ENCODE data around the gene WDR6. TPM values are rescaled to one million over a fixed set of nuclear protein-coding genes. Genes with fewer than 3 reads are reported as not detected.

Gene WDR6
- polyA plus RNA-seq, 3 donors, result 192 to 229 (median 222) TPM

- peak; percentile 92 to 99 (median 97) for DNase-seq (ENCODE audit: extremely low read depth in 1 of 11, low read depth in 9 of 11, low spot score in 4 of 11)
Measured at GRCh38 chr3:49021213-49021812, 14.1 kb downstream of the WDR6 start.

- DNase-seq (ENCODE audit: extremely low read depth in 1 of 11, low read depth in 9 of 11, low spot score in 4 of 11), result peak; percentile 83 to 93 (median 90)
Measured at GRCh38 chr3:49021813-49022687, 14.9 kb downstream of the WDR6 start, which contains the start of gene NDUFAF3. Gene NDUFAF3, plus strand, starts transcription at chr3:49022121. Its CDS starts 24 bp downstream, at chr3:49022145.

DNA sequence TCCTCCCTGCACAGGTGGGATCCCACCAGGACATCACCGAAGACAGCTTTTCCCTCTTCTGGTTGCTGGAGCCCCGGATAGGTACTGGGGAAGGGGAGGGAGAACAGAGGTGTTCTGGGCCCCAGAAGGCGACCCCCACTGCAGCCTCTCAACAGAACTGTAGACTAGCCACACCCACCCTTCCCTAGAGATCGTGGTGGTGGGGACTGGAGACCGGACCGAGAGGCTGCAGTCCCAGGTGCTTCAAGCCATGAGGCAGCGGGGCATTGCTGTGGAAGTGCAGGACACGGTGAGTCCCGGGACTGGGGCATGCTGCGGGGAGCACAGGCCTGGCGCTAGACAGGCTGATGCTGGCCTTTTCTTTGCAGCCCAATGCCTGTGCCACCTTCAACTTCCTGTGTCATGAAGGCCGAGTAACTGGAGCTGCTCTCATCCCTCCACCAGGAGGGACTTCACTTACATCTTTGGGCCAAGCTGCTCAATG, 15.5 kb downstream of the WDR6 start:
- DNase-seq (ENCODE audit: extremely low read depth in 1 of 11, low read depth in 9 of 11, low spot score in 4 of 11), result no peak

- DNase-seq (ENCODE audit: extremely low read depth in 1 of 11, low read depth in 9 of 11, low spot score in 4 of 11), result no peak
Measured at GRCh38 chr3:49023775-49024174, 16.6 kb downstream of the WDR6 start.

DNA sequence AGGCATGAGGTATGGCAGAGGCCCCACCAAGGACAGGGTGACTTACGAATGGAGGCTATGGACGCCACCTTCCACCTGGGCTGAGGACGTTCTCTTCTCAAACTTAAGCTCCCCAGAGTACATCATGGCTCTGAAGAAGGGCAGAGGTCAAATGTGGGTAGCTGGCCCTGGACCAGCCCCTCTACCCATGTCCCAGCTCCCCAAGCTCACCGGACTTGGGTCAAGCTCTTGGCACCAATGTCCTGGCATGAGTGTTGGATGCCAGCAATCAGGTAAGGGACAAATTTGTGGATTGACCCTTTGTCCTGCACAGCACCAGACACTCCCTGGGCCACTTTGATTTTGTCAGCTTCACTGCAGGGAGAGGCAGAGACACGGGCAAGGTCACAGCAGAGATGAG, 17.3 kb downstream of the WDR6 start:
- DNase-seq (ENCODE audit: extremely low read depth in 1 of 11, low read depth in 9 of 11, low spot score in 4 of 11), result no peak

DNA sequence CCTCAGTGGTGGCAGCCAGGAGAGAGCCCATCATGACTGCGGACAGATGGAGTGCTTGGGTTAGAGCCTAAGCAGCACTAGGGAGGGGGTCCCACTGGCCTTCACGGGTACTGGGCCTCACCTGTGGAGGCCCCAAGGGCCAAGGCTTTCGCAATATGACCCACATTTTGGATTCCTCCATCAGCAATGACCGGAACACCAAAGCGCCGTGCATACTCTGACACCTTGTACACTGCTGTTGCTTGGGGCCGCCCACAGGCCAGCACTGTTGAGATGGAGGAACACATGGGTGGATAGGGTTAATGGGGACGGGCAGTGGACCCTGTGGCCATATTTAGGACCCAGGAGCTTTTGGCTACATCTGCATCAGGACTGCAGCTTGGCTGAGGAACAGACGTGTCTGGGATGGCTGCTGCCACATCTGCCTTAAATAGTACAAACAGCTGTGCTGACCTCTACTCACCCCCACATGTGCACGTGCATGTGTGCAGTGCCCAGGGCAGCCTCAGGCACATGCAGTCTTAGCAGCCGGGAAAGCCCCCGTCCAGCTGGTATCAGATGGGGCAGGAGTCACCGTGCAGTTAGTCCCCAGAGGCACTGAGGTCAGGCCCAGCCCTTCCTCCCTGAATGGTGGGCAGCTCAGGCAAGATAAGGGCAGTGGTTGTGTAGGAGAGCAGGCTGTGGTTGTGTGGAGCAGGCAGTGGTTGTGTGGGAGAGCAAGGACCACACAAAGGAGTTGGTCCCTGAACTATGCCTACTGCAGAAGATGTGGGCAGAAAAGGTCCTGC, 18.0 kb downstream of the WDR6 start:
- no peak for DNase-seq (ENCODE audit: extremely low read depth in 1 of 11, low read depth in 9 of 11, low spot score in 4 of 11)

GRCh38 chr3:49025793-49026520, 18.8 kb downstream of the WDR6 start:
- no peak for DNase-seq (ENCODE audit: extremely low read depth in 1 of 11, low read depth in 9 of 11, low spot score in 4 of 11)

- DNase-seq (ENCODE audit: extremely low read depth in 1 of 11, low read depth in 9 of 11, low spot score in 4 of 11), result no peak
Measured at GRCh38 chr3:49026536-49026935, 19.3 kb downstream of the WDR6 start.

DNA sequence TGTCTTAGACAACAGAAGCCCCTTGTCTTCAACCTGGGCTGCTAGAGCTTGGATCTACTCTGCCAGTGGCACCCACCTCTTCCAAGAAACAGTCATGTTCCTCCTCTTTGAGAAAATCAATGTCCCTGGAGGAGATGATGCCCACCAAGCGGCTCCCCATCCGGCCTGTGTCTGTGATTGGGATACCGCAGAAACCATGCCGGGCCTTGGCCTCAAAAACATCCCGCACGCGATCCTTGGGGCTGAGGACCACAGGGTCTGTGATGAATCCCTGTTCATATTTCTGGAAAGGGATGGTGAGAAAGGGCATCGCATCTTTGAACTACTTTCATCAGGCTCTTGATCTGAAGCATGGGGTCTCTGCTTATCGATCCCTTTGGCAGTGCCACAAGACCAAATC, 20.4 kb downstream of the WDR6 start:
- no peak for DNase-seq (ENCODE audit: extremely low read depth in 1 of 11, low read depth in 9 of 11, low spot score in 4 of 11)

GRCh38 chr3:49028298-49028672, 21.1 kb downstream of the WDR6 start:
- DNase-seq (ENCODE audit: extremely low read depth in 1 of 11, low read depth in 9 of 11, low spot score in 4 of 11), result no peak

DNA sequence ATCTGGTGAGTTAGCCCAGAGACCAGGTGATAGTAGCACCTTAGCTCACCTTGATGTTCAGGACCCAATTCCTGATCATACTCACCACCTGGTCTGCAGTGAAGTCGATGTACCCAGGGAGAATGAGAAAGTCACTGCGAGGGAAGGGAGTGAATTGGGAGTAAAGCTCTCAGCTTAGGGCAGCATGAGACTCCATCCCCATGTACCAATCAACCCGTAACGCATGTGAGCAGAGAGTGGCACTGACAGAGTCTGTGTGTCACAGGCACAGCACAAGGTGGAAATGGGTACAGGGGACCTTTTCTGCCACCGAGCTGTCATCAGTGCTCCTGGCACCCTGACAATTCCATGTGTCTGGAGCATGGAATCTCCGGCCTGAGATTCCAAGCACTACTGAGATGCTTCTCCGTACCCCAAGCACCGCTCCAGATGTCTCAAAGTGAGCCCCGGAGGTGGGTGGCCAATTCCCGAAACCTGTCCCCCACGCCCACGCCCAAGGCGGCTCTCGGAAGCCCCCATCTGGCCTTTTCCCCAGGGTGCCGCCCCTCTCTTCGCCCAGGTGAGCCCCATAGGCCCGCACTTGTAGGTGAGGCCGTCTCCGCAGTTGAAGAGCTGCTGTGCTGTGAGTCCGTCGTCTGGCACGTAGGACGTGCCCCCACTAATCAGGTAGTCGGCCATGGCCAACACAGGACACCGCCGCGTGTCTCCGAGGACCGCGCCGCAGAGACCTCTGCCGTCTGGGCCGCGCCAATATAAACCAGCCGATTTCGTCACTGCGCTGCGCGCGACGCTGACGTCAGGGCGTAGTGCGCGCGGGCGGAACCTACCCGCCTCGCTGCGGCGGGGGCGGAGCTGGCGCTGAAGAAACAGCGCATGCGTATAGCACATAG, 21.7 kb downstream of the WDR6 start, which contains the start of gene IMPDH2:
IMPDH2 (minus strand) TSS at position 726 of the 890 bp plus-strand sequence; CDS start at position 678, 48 bp downstream.
- DNase-seq (ENCODE audit: extremely low read depth in 1 of 11, low read depth in 9 of 11, low spot score in 4 of 11), result peak; percentile 87 to 95 (median 91)

GRCh38 chr3:49029563-49029884, 22.3 kb downstream of the WDR6 start:
- no peak for DNase-seq (ENCODE audit: extremely low read depth in 1 of 11, low read depth in 9 of 11, low spot score in 4 of 11)

- DNase-seq (ENCODE audit: extremely low read depth in 1 of 11, low read depth in 9 of 11, low spot score in 4 of 11), result no peak
Measured at GRCh38 chr3:49030321-49030720, 23.1 kb downstream of the WDR6 start.

GRCh38 chr3:49032646-49033304, 25.6 kb downstream of the WDR6 start:
- DNase-seq (ENCODE audit: extremely low read depth in 1 of 11, low read depth in 9 of 11, low spot score in 4 of 11), result no peak

GRCh38 chr3:49034650-49035049, 27.5 kb downstream of the WDR6 start:
- no peak for DNase-seq (ENCODE audit: extremely low read depth in 1 of 11, low read depth in 9 of 11, low spot score in 4 of 11)

DNA sequence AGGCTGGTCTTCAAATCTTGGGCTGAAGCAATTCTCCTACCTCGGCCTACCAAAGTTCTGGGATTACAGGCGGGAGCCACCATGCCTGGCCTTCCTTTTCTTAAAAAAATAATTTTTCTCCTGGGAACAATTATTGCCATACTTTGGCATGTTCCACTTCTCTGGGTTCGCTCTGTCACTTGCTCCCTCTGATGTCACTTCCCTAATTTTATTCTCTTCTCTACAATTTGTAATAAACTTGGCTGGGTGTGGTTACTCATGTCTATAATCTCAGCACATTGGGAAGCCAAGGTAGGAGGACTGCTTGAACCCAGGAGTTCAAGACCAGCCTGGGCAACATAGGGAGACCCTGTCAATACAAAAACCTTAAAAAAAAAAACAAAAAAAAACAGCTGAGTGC, 28.1 kb downstream of the WDR6 start:
- DNase-seq (ENCODE audit: extremely low read depth in 1 of 11, low read depth in 9 of 11, low spot score in 4 of 11), result no peak

- DNase-seq (ENCODE audit: extremely low read depth in 1 of 11, low read depth in 9 of 11, low spot score in 4 of 11), result no peak
Measured at GRCh38 chr3:49053543-49053942, 46.4 kb downstream of the WDR6 start.

Measured in renal cortex interstitium (tissue), 11 donors.